Nephron (organoid): ENCODE results near the gene VWF.
"Not testable (repeated sequence)": the region's sequence is repeated elsewhere in the genome, so short reads cannot be mapped to it uniquely, and the experiment has no call there.

Experiments used
- H3K27ac Mint-ChIP-seq, 3 experiments: 2 replicates each; pipeline ENCODE4 v1.8.0; 2020; ENCODE audit warnings: mixed read lengths in 3 of 3, mild to moderate bottlenecking in 2 of 3, moderate library complexity in 1 of 3
- H3K27me3 Mint-ChIP-seq: 2 replicates; pipeline ENCODE4 v1.8.0; 2021; ENCODE audit warnings: low read depth, mild to moderate bottlenecking, moderate library complexity, mixed read lengths
- H3K36me3 Mint-ChIP-seq: 2 replicates; pipeline ENCODE4 v1.8.0; 2020; ENCODE audit warnings: low read depth, mixed read lengths
- H3K4me1 Mint-ChIP-seq: 2 replicates; pipeline ENCODE4 v1.8.0; 2020; ENCODE audit warnings: mixed read lengths
- H3K4me3 Mint-ChIP-seq, 3 experiments: 2 replicates each; pipeline ENCODE4 v1.8.0; 2020; ENCODE audit warnings: mild to moderate bottlenecking in 3 of 3, mixed read lengths in 3 of 3, moderate library complexity in 2 of 3
- H3K9me3 Mint-ChIP-seq: 2 replicates; pipeline ENCODE4 v1.8.0; 2020; ENCODE audit warnings: mixed read lengths
- CTCF ChIP-seq, 3 experiments: fragments of 200-600 bp; sonication (generic); IDR thresholded peaks; one replicate each; pipeline ENCODE4 v1.5.0; 2021; ENCODE audit warnings: antibody characterized with exemption in 3 of 3; ENCODE audit not compliant: unreplicated experiment in 3 of 3

The VWF gene

GRCh38 chr12:6026998-6027397 is 97.5 kb downstream of the VWF start:
- Mint-ChIP-seq H3K27ac (no peak overlapping the region), H3K9me3 (peaks cover 17% of the 10 kb centered on the region), H3K4me3 (no peak overlapping the region), H3K4me1 (no peaks in the 10 kb centered on the region), H3K27me3 (peaks cover 15% of the 10 kb centered on the region), H3K36me3 (no peaks in the 10 kb centered on the region)
- TF ChIP-seq CTCF (IDR thresholded peaks at IDR 0.05; ENCODE audit: unreplicated experiment in 3 of 3): no peak

DNA sequence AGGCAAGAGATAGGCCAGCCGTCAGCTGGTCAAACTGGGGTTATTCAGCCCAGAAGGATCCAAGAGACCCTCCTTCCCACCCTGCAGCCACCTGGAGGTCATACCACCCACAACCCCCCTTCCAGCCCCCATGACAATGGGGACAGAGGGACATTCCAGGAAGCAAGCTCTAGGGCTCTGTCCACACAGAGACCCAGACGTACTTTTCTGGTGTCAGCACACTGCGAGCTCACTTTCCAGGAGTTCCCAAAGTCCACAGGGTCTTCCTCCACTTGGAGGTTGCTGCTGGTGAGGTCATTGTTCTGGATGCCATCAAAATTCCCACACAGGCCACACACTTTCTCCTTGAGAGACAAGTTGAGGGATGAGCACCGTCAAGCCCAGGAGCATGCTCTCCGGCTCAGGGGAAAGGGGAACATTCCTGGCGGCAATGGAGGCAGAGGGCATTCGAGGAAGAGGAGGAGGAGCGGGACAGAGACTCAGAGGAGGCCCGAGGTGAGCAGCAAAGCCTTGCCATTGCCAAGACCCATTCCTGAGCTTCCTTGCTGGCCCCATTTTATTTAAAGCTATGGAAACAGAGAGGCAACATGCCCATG is 98.7 kb downstream of the VWF start:
- not testable (repeated sequence) for H3K4me3 Mint-ChIP-seq, H3K36me3 Mint-ChIP-seq, H3K27ac Mint-ChIP-seq, H3K27me3 Mint-ChIP-seq, H3K4me1 Mint-ChIP-seq
- peaks cover 17% of the 10 kb centered on the region for H3K9me3 Mint-ChIP-seq

DNA sequence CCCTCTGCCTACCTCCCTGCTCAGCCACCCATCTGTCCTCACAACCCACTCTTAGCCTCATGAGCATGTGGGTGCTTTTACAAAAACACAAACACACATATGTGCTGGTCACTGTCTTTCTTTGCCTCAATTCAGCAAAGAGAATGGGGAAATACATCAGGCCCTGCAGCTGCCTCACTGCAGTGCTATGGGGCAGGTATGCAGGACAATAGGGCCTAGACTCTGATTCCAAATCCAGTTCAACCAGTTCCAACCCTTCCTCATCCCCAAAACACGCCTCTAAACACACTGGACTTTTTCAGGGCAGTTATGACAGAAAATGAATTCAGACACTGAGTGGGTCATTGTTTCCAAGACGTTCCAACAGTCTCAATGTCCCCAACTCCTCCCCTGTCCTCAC is 100.4 kb downstream of the VWF start:
- not testable (repeated sequence) for H3K27me3 Mint-ChIP-seq, H3K4me3 Mint-ChIP-seq, H3K27ac Mint-ChIP-seq, H3K4me1 Mint-ChIP-seq, H3K36me3 Mint-ChIP-seq
- peaks cover 17% of the 10 kb centered on the region for H3K9me3 Mint-ChIP-seq

DNA sequence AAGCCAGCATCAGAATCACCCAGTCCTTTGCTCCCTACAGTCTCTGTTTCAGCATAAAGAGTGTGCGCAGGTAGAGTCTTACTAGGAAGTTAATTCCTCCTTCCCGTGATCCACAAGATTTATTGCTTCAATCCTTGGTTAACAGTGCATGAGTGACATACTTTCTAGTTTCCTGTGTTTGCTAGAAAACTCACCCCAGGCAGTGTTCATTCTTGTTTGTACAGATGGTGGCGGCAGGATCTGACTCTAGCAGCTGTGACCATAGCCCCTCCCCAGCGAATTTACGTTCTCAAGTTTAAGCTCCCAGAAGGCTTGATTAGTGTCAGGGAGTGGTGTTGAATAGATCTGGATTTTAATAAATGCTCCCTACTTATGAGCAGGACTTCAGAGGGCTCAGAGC is 103.5 kb downstream of the VWF start:
- TF ChIP-seq CTCF (IDR thresholded peaks at IDR 0.05; ENCODE audit: unreplicated experiment in 3 of 3): no peak
- Mint-ChIP-seq H3K36me3 (no peaks in the 10 kb centered on the region), H3K9me3 (no peaks in the 10 kb centered on the region), H3K27me3 (peaks cover 3% of the 10 kb centered on the region), H3K4me1 (peaks cover 8% of the 10 kb centered on the region), H3K27ac (no peak overlapping the region), H3K4me3 (no peak overlapping the region)

GRCh38 chr12:6020511-6020910 is 104.0 kb downstream of the VWF start:
- H3K27ac Mint-ChIP-seq, H3K4me1 Mint-ChIP-seq, H3K4me3 Mint-ChIP-seq, H3K27me3 Mint-ChIP-seq, H3K9me3 Mint-ChIP-seq, H3K36me3 Mint-ChIP-seq: not testable (repeated sequence)

DNA sequence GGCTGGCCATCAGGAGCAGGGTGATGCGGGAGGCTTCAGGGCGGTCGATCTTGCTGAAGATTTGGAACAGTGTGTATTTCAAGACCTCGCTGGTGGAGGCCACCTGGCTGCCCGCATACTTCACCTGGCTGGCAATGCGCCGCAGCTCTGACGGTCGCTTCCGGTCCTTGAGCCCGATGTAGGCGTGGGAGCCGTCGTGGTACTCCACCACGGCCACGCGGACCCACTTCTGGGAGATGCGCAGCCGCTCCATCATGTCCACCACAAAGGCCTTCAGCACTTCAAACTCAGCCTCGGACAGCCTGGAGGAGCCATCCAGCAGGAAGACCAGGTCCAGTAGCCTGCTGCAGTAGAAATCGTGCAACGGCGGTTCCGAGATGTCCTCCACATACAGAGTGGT is 105.2 kb downstream of the VWF start:
- not testable (repeated sequence) for H3K4me1 Mint-ChIP-seq, H3K27me3 Mint-ChIP-seq, H3K36me3 Mint-ChIP-seq, H3K9me3 Mint-ChIP-seq, H3K27ac Mint-ChIP-seq, H3K4me3 Mint-ChIP-seq

DNA sequence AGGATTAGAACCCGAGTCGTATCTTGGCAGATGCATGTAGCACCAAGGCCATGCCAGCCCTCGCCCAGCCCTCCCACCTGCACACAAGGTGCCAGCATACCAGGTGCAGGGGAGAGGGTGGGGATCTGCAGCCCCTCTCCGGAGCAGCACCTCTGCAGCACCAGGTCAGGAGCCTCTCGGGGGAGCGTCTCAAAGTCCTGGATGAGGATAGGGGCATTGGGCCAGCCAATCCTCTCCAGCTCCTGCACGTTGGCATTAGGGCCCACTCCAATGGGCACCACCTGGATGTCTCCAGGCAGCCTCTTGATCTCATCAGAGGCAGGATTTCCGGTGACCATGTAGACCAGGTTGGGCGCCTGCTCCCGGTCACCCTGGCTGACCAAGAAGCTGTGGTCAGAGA is 106.2 kb downstream of the VWF start:
- no peaks in the 10 kb centered on the region for H3K36me3 Mint-ChIP-seq
- no peak overlapping the region for H3K4me3 Mint-ChIP-seq
- peaks cover 8% of the 10 kb centered on the region for H3K4me1 Mint-ChIP-seq
- H3K9me3 Mint-ChIP-seq: no peaks in the 10 kb centered on the region
- no peak for TF ChIP-seq CTCF (IDR thresholded peaks at IDR 0.05; ENCODE audit: unreplicated experiment in 3 of 3)
- H3K27me3 Mint-ChIP-seq: peaks cover 14% of the 10 kb centered on the region
- H3K27ac Mint-ChIP-seq: no peak overlapping the region

GRCh38 chr12:6016756-6017155 is 107.7 kb downstream of the VWF start:
- no peak overlapping the region for H3K27ac Mint-ChIP-seq
- H3K36me3 Mint-ChIP-seq: no peaks in the 10 kb centered on the region
- no peak for TF ChIP-seq CTCF (IDR thresholded peaks at IDR 0.05; ENCODE audit: unreplicated experiment in 3 of 3)
- H3K9me3 Mint-ChIP-seq: no peaks in the 10 kb centered on the region
- no peak overlapping the region for H3K4me3 Mint-ChIP-seq
- peaks cover 15% of the 10 kb centered on the region for H3K27me3 Mint-ChIP-seq
- peaks cover 8% of the 10 kb centered on the region for H3K4me1 Mint-ChIP-seq

GRCh38 chr12:6016004-6016403 is 108.5 kb downstream of the VWF start:
- H3K9me3 Mint-ChIP-seq, H3K4me1 Mint-ChIP-seq, H3K4me3 Mint-ChIP-seq, H3K27ac Mint-ChIP-seq, H3K36me3 Mint-ChIP-seq: not testable (repeated sequence)
- H3K27me3 Mint-ChIP-seq: peaks cover 18% of the 10 kb centered on the region

DNA sequence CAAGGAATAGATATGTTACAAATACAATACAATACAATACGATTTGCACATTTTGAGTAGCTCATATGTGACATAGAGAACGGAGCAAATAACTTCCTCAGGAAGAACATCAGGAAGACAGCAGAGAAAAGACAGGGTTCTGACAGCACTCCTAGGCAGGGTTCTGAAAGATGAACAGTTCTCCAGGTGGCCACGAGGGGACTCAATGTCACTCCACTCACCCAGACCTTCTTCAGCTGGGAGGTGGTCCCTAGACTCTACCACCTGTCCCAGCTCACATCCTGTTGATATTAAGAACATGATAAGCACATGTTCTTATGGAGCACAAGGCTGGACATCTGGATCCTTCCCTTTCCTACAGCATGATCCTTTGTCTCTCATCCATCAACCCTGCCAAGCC is 109.2 kb downstream of the VWF start:
- H3K9me3 Mint-ChIP-seq, H3K4me1 Mint-ChIP-seq, H3K36me3 Mint-ChIP-seq, H3K4me3 Mint-ChIP-seq, H3K27ac Mint-ChIP-seq: not testable (repeated sequence)
- H3K27me3 Mint-ChIP-seq: peaks cover 18% of the 10 kb centered on the region

- peaks cover 30% of the 10 kb centered on the region for H3K27me3 Mint-ChIP-seq
- not testable (repeated sequence) for H3K9me3 Mint-ChIP-seq, H3K36me3 Mint-ChIP-seq, H3K27ac Mint-ChIP-seq, H3K4me3 Mint-ChIP-seq, H3K4me1 Mint-ChIP-seq
Observed at GRCh38 chr12:6010631-6011350, 113.7 kb downstream of the VWF start.
